NCI-H1417 treated with DMSO at 0.1 percent for 48 hours (cell line): Measurements from ENCODE around the gene RUSC2.
"Not testable (repeated sequence)": the region's sequence is repeated elsewhere in the genome, so short reads cannot be mapped to it uniquely, and the experiment has no call there.

Experiments
- DNase-seq: peaks from one replicate; lab custom pipeline; 2025; lab: John Stamatoyannopoulos, UW

RUSC2 gene

GRCh38 chr9:35523556-35523955, 33.6 kb downstream of the RUSC2 start:
- DNase-seq = not testable (repeated sequence)

GRCh38 chr9:35526087-35526801, 36.3 kb downstream of the RUSC2 start:
- DNase-seq = no peak

- no peak for DNase-seq
These were observed 39.4 kb downstream of the RUSC2 start for GRCh38 chr9:35529161-35529823.

GRCh38 chr9:35533398-35533797, 43.5 kb downstream of the RUSC2 start:
- DNase-seq = no peak

- DNase-seq = not testable (repeated sequence)
These were observed 45.0 kb downstream of the RUSC2 start for GRCh38 chr9:35534921-35535320.

GRCh38 chr9:35537913-35538312, 48.0 kb downstream of the RUSC2 start:
- no peak for DNase-seq

GRCh38 chr9:35538361-35539234, 48.7 kb downstream of the RUSC2 start:
- DNase-seq = no peak
